GM06990 (cell line): ENCODE measurements around the gene PRM2.

Experiments
- DNase-seq: peaks from one replicate; pipeline ENCODE4 v3.0.0-alpha.2; 2011; ENCODE audit not compliant: insufficient read length; ENCODE audit errors: extremely low read depth
- H3K27me3 ChIP-seq: replicated peaks from 2 replicates; pipeline ENCODE4 v1.6.0; 2011; ENCODE audit warnings: low read length; ENCODE audit not compliant: control insufficient read depth, insufficient read depth
- H3K36me3 ChIP-seq: 2 replicates; pipeline ENCODE4 v1.5.1; 2011; ENCODE audit warnings: low read length; ENCODE audit not compliant: control insufficient read depth, insufficient read depth
- H3K4me3 ChIP-seq: replicated peaks from 2 replicates; pipeline ENCODE4 v1.5.1; 2011; ENCODE audit warnings: low read depth, mild to moderate bottlenecking, control low read depth, low read length
- TF ChIP-seq, protein P1 (sequence below): IDR thresholded peaks from 2 replicates; pipeline ENCODE4 v1.5.1; 2011; ENCODE audit warnings: low read length, control low read depth, mild to moderate bottlenecking, inconsistent platforms; ENCODE audit not compliant: insufficient read depth, poor library complexity, severe bottlenecking

The PRM2 gene

DNA sequence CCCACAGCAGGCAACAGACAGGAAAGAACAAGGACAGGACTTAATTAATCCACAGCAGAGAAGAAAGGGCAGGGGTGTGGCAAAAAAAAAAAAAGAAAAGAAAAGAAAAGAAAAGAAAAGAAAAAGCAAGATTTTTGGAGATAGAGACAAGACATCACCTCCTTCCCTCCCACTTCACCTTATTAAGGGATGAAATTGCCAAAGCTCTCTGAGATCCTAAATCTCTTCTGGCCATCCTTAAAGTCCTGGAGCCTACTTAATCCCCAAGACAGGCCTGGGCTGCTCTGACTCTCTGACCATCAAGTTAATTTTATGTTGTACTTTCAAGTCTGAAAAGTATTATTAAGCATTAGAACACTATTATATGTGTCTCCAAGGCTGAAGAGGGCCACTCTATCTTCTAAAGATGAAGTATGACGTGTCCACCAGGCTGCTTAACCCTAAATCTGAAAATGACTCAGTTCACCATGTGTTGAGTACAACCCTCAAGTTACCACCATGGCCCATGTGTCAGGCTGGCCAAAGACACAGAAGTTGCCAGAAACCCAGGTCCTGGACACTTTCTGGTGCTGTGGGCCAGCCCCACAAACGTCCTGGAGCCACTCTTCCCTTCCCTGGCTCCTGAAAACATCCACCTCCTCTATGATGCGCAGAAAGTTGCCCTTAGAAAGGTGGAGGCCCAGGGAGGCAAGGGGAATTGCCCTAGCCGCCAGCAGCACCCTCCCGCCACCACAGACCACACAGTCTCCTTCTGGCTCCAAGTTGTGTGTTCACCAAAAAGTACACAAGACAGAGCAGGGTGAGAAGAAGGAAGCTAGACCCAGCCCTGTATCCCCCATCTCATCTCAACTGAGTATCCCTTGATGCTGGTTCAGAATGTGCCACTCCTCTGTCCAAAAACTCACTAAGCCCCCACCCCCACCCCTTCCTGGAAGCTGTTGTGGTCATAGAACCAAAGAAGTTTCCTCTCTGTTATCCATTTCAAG lies 23.0 kb downstream of the PRM2 start:
- peak; percentile 52 for DNase-seq
- Histone ChIP-seq H3K4me3 (peak overlapping the region; percentile 93), H3K36me3 (peaks cover 14% of the 10 kb centered on the region), H3K27me3 (no peaks in the 10 kb centered on the region)
- TF ChIP-seq, protein P1, sequence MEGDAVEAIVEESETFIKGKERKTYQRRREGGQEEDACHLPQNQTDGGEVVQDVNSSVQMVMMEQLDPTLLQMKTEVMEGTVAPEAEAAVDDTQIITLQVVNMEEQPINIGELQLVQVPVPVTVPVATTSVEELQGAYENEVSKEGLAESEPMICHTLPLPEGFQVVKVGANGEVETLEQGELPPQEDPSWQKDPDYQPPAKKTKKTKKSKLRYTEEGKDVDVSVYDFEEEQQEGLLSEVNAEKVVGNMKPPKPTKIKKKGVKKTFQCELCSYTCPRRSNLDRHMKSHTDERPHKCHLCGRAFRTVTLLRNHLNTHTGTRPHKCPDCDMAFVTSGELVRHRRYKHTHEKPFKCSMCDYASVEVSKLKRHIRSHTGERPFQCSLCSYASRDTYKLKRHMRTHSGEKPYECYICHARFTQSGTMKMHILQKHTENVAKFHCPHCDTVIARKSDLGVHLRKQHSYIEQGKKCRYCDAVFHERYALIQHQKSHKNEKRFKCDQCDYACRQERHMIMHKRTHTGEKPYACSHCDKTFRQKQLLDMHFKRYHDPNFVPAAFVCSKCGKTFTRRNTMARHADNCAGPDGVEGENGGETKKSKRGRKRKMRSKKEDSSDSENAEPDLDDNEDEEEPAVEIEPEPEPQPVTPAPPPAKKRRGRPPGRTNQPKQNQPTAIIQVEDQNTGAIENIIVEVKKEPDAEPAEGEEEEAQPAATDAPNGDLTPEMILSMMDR, result no peak

DNA sequence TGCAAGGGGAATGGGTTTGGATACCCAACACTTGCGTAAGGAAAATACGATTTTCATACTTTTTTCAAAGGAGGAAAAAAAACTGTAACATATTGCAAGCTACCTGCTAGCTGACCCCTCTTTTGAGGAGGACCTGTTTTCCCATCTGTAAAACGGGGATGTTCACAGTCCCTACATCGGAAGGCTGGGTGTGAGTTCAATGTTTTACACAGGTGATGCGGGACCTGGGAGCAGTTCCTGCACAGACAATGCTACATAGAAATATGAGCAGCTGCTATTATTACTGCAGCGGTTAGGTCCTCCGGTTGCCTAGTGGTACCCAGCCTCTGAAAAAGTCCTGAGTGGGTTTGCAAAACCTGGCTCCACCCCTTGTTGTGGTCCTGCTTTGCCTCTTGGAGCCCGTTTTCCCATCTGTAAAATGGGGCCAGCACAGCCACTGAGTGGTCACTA lies 23.8 kb downstream of the PRM2 start:
- Histone ChIP-seq H3K4me3 (peak overlapping the region; percentile 93), H3K36me3 (peaks cover 14% of the 10 kb centered on the region), H3K27me3 (no peaks in the 10 kb centered on the region)
- DNase-seq, result no peak
- TF ChIP-seq, protein P1, result no peak

DNA sequence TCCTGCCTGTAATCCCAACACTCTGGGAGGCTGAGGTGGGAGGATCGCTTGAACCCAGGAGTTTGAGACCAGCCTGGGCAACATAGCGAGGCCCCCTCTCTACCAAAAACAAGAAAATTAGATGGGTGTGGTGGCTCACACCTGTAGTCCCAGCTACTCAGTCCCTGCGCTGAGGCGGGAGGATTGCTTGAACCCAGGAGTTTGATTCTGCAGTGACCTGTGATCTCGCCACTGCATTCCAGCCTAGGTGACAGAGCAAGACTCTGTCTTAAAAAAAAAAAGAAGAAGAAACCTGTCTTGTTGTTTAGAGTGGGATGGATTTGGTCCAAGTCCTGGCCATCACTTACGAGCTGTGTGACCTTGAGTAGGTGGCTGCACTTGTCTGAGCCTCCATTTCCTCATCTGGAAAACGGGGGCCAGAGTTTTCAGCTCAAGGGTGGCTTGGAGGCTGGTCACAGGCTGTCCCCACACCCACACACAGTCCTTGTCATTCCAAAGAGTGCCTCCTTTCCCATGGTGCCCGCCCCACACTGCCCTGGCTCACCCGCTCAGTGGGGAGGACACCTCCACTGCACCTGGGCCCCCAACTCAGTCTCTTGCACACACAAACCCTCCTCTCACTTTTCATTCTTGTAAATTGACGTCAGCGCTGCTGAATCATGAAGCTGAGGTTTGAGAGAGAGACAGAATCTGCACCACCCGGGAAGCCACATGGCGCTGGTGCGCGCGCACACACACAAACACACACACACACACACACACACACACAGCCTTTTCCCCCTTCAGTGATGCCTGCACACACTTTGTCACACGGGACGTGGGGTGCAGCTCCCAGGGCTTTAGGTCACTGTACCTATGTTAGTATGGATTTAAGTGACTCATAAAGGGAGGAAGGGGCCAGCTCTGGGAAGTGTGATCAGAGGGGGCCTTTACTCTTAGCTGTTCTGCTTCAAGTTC lies 24.5 kb downstream of the PRM2 start:
- peak overlapping the region; percentile 93; the same call in 1 of the 2 replicates for H3K4me3 ChIP-seq
- peaks cover 14% of the 10 kb centered on the region for H3K36me3 ChIP-seq
- no peaks in the 10 kb centered on the region for H3K27me3 ChIP-seq
- TF ChIP-seq, protein P1, result no peak
- peak; percentile 73 for DNase-seq

DNA sequence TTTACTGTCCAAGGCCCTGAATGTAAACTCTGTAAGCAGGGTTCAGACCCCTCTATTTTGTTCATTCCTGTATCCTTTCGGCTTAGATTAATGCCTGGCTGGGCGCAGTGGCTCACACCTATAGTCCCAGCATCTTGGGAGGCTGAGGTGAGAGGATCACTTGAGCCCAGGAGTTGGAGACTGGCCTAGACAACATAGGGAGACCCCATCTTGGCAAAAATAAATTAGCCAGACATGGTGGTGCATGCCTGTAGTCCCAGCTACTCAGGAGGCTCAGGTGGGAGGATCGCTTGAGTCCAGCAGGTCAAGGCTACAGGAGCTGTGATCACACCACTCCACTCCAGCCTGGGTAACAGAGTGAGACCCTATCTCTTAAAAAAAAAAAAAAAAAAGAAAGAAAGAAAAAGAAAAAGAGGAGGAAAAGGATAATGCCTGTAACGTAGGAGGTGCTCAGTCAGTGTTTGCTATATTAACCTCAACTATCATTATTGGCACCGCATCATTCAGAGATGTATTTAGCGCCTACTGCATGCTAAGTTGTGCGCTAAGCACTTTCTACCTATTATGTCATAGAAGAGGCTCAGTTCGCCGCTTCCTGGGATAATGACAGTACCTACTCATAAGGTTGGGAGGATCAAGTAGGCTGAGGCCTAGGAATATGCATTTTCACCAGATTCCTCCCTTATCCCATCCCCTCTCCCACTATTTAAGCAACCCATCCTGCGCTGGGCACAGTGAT lies 25.3 kb downstream of the PRM2 start:
- Histone ChIP-seq H3K4me3 (no peak overlapping the region), H3K36me3 (peaks cover 14% of the 10 kb centered on the region), H3K27me3 (no peaks in the 10 kb centered on the region)
- DNase-seq, result no peak
- TF ChIP-seq, protein P1, result no peak
